GM12875 (cell line): Measurements from ENCODE around the gene TRMO.
"Not testable (repeated sequence)": the region's sequence is repeated elsewhere in the genome, so short reads cannot be mapped to it uniquely, and the experiment has no call there.

Source experiments
- H3K4me3 ChIP-seq: one replicate; pipeline ENCODE4 v1.5.1; 2011; ENCODE audit warnings: low read depth, low read length, control low read depth
- CTCF ChIP-seq: IDR thresholded peaks from 2 replicates; pipeline ENCODE4 v1.5.1; 2011; ENCODE audit warnings: low read depth, mild to moderate bottlenecking, control low read depth, inconsistent platforms, low read length, moderate library complexity, borderline replicate concordance; ENCODE audit not compliant: insufficient read depth

TRMO gene

GRCh38 chr9:97954550-97954989 is 32.3 kb upstream of the TRMO start:
- no peak overlapping the region for H3K4me3 ChIP-seq

GRCh38 chr9:97950873-97951272 is 28.6 kb upstream of the TRMO start:
- H3K4me3 ChIP-seq: not testable (repeated sequence)

More at GRCh38 chr9:97954550-97954989, 32.3 kb upstream of the TRMO start:
- TF ChIP-seq CTCF: peak; percentile 74

GRCh38 chr9:97947094-97947493 is 24.8 kb upstream of the TRMO start:
- not testable (repeated sequence) for H3K4me3 ChIP-seq

DNA sequence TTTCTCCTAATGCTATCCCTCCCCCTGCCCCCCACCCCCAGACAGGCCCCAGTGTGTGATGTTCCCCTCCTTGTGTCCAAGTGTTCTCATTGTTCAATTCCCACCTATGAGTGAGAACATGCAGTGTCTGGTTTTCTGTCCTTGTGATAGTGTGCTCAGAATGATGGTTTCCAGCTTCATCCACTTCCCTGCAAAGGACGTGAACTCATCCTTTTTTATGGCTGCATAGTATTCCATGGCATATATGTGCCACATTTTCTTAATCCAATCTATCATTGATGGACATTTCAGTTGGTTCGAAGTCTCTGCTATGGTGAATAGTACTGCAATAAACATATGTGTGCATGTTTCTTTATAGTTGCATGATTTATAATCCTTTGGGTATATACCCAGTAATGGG is 23.2 kb upstream of the TRMO start:
- not testable (repeated sequence) for H3K4me3 ChIP-seq

DNA sequence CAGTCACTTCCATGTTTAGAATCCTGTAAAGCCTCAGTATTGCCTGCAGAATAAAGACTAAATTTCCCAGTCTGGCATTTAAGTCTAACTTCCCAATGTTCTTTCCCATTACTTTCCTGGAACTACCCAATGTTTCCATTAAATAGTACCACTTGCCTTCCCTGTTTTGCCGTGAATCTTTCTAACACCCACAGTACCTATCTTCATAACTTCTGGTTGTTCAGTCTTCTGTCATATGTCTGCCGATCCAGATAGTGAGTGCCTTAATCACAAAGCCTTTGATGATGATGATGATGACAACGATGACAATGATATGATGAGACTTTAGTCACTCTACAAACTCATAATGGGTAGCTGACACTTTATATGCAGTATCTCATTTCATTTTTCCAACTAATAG is 22.3 kb upstream of the TRMO start:
- TF ChIP-seq CTCF: no peak
- H3K4me3 ChIP-seq: no peak overlapping the region

- no peak overlapping the region for H3K4me3 ChIP-seq
- TF ChIP-seq CTCF: no peak
Measured at GRCh38 chr9:97943308-97943855, 21.1 kb upstream of the TRMO start.

DNA sequence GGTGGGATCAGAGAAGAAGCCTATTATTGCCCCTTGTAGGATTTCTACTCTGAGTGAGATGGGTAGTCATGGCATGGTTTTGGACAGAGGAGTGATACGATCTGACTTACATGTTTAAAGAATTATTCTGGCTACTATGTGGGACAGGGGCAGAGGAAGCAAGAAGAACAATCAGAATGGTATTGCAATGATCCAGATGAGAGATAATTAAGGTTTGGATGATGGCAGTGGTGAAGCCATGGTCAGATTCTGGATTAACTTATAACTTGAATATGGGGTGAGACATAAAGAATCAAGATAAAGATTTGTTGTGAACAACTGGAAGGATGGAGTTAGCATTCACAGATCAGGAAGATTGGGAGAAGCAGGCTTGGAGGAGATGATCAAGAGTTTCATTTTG is 19.0 kb upstream of the TRMO start:
- no peak overlapping the region for H3K4me3 ChIP-seq
- no peak for TF ChIP-seq CTCF

- TF ChIP-seq CTCF: no peak
- H3K4me3 ChIP-seq: no peak overlapping the region
Measured at GRCh38 chr9:97940741-97941140, 18.4 kb upstream of the TRMO start.

GRCh38 chr9:97940233-97940632 is 17.9 kb upstream of the TRMO start:
- TF ChIP-seq CTCF: no peak
- no peak overlapping the region for H3K4me3 ChIP-seq
